SJCRH30 (cell line): ENCODE results near the gene HHIPL2. TPM values are rescaled to one million over a fixed set of nuclear protein-coding genes. Genes with fewer than 3 reads are reported as not detected.

Experiments used
- DNase-seq, 2 experiments: peaks; one replicate each; pipeline ENCODE4 v3.0.0-alpha.2; 2015 to 2020
- H3K27ac ChIP-seq: fragments of 250-450 bp; sonication (Bioruptor Pico); 2 replicates; pipeline ENCODE4 v1.5.1; 2020; ENCODE audit warnings: mild to moderate bottlenecking, moderate library complexity
- H3K27me3 ChIP-seq: fragments of 250-450 bp; sonication (Bioruptor Pico); 2 replicates; pipeline ENCODE4 v1.5.1; 2020; ENCODE audit warnings: mild to moderate bottlenecking, moderate library complexity
- H3K36me3 ChIP-seq: fragments of 250-450 bp; sonication (Bioruptor Pico); 2 replicates; pipeline ENCODE4 v1.5.1; 2020; ENCODE audit warnings: mild to moderate bottlenecking, moderate library complexity
- H3K4me1 ChIP-seq: fragments of 250-450 bp; sonication (Bioruptor Pico); 2 replicates; pipeline ENCODE4 v1.5.1; 2020; ENCODE audit warnings: mild to moderate bottlenecking, moderate library complexity
- H3K4me3 ChIP-seq: fragments of 250-450 bp; sonication (Bioruptor Pico); 2 replicates; pipeline ENCODE4 v1.5.1; 2020; ENCODE audit warnings: mild to moderate bottlenecking, moderate library complexity
- H3K9me3 ChIP-seq: fragments of 250-450 bp; sonication (Bioruptor Pico); replicated peaks from 2 replicates; pipeline ENCODE4 v1.5.1; 2020; ENCODE audit warnings: mild to moderate bottlenecking, moderate library complexity
- total RNA-seq: library from RNA; depleted of rRNA; stranded (reverse); fragments of >200 nt; shearing (Covaris generic); gene quantifications from 2 replicates; pipeline ENCODE4 v1.2.3, GENCODE V29; 2014

HHIPL2 gene
- total RNA-seq, 1 experiment from 2014 or later, result 11.7 TPM

- no peaks in the 10 kb centered on the region for H3K9me3 ChIP-seq
- no peak for DNase-seq
- no peaks in the 10 kb centered on the region for H3K27me3 ChIP-seq
- H3K4me1 ChIP-seq, result no peaks in the 10 kb centered on the region
- no peak overlapping the region for H3K4me3 ChIP-seq
- peaks cover 49% of the 10 kb centered on the region for H3K36me3 ChIP-seq
- no peak overlapping the region for H3K27ac ChIP-seq
These were observed 8.2 kb upstream of the HHIPL2 start for GRCh38 chr1:222555992-222556615.

GRCh38 chr1:222554177-222554576, 6.3 kb upstream of the HHIPL2 start:
- Histone ChIP-seq H3K4me1 (no peaks in the 10 kb centered on the region), H3K9me3 (no peaks in the 10 kb centered on the region), H3K4me3 (no peak overlapping the region), H3K27me3 (no peaks in the 10 kb centered on the region), H3K27ac (no peak overlapping the region), H3K36me3 (peaks cover 33% of the 10 kb centered on the region)
- DNase-seq, result no peak

- DNase-seq, result no peak
- Histone ChIP-seq H3K9me3 (no peaks in the 10 kb centered on the region), H3K27ac (no peak overlapping the region), H3K4me1 (peaks cover 6% of the 10 kb centered on the region; the same call in 1 of the 2 replicates), H3K4me3 (no peak overlapping the region), H3K36me3 (peaks cover 20% of the 10 kb centered on the region), H3K27me3 (no peaks in the 10 kb centered on the region)
These were observed 5.0 kb upstream of the HHIPL2 start for GRCh38 chr1:222552882-222553281.

GRCh38 chr1:222547260-222547614, 667 bp downstream of the HHIPL2 start:
- peaks cover 12% of the 10 kb centered on the region for H3K36me3 ChIP-seq
- no peaks in the 10 kb centered on the region for H3K9me3 ChIP-seq
- H3K4me3 ChIP-seq, result peak overlapping the region; percentile 71
- H3K27me3 ChIP-seq, result no peaks in the 10 kb centered on the region
- H3K4me1 ChIP-seq, result peaks cover 21% of the 10 kb centered on the region
- peak overlapping the region; percentile 80 for H3K27ac ChIP-seq
- no peak for DNase-seq

- DNase-seq, result peak; percentile 99 to 100
- Histone ChIP-seq H3K4me3 (peak overlapping the region; percentile 71), H3K27me3 (no peaks in the 10 kb centered on the region), H3K9me3 (no peaks in the 10 kb centered on the region), H3K36me3 (peaks cover 15% of the 10 kb centered on the region), H3K27ac (peak overlapping the region; percentile 80), H3K4me1 (peaks cover 21% of the 10 kb centered on the region)
These were observed 1.2 kb downstream of the HHIPL2 start for GRCh38 chr1:222546548-222547259.

- DNase-seq, result peak in 1 of 2 experiments; percentile 82
- Histone ChIP-seq H3K27ac (peak overlapping the region; percentile 80), H3K9me3 (no peaks in the 10 kb centered on the region), H3K4me3 (peak overlapping the region; percentile 31), H3K36me3 (peaks cover 21% of the 10 kb centered on the region), H3K4me1 (peaks cover 21% of the 10 kb centered on the region), H3K27me3 (no peaks in the 10 kb centered on the region)
These were observed 1.8 kb downstream of the HHIPL2 start for GRCh38 chr1:222546091-222546490.

GRCh38 chr1:222543817-222544216, 4.1 kb downstream of the HHIPL2 start:
- Histone ChIP-seq H3K4me1 (peaks cover 20% of the 10 kb centered on the region), H3K4me3 (no peak overlapping the region), H3K27me3 (no peaks in the 10 kb centered on the region), H3K36me3 (peaks cover 37% of the 10 kb centered on the region), H3K27ac (no peak overlapping the region), H3K9me3 (no peaks in the 10 kb centered on the region)
- no peak for DNase-seq

- Histone ChIP-seq H3K9me3 (no peaks in the 10 kb centered on the region), H3K27ac (no peak overlapping the region), H3K4me3 (no peak overlapping the region), H3K4me1 (peaks cover 10% of the 10 kb centered on the region), H3K27me3 (no peaks in the 10 kb centered on the region), H3K36me3 (peaks cover 54% of the 10 kb centered on the region)
- peak in 1 of 2 experiments; percentile 35 for DNase-seq
These were observed 7.3 kb downstream of the HHIPL2 start for GRCh38 chr1:222540598-222540995.

- Histone ChIP-seq H3K27ac (no peak overlapping the region), H3K4me3 (no peak overlapping the region)
These were observed 7.8 kb downstream of the HHIPL2 start for GRCh38 chr1:222539951-222540597.

GRCh38 chr1:222535455-222535854, 12.4 kb downstream of the HHIPL2 start:
- H3K9me3 ChIP-seq, result no peaks in the 10 kb centered on the region
- no peaks in the 10 kb centered on the region for H3K4me1 ChIP-seq
- H3K36me3 ChIP-seq, result peaks cover 51% of the 10 kb centered on the region
- no peak overlapping the region for H3K27ac ChIP-seq
- no peak overlapping the region for H3K4me3 ChIP-seq
- no peak for DNase-seq
- no peaks in the 10 kb centered on the region for H3K27me3 ChIP-seq

More at GRCh38 chr1:222539951-222540597, 7.8 kb downstream of the HHIPL2 start:
- Histone ChIP-seq H3K9me3 (no peaks in the 10 kb centered on the region), H3K4me1 (peaks cover 4% of the 10 kb centered on the region), H3K36me3 (peaks cover 54% of the 10 kb centered on the region), H3K27me3 (no peaks in the 10 kb centered on the region)
- no peak for DNase-seq

- no peak overlapping the region for H3K4me3 ChIP-seq
- no peak overlapping the region for H3K27ac ChIP-seq
- peaks cover 38% of the 10 kb centered on the region for H3K36me3 ChIP-seq
- no peaks in the 10 kb centered on the region for H3K4me1 ChIP-seq
- H3K27me3 ChIP-seq, result no peaks in the 10 kb centered on the region
- DNase-seq, result no peak
- H3K9me3 ChIP-seq, result no peaks in the 10 kb centered on the region
These were observed 17.1 kb downstream of the HHIPL2 start for GRCh38 chr1:222530852-222531251.

- no peak for DNase-seq
- no peaks in the 10 kb centered on the region for H3K4me1 ChIP-seq
- H3K27me3 ChIP-seq, result no peaks in the 10 kb centered on the region
- no peaks in the 10 kb centered on the region for H3K9me3 ChIP-seq
- no peak overlapping the region for H3K27ac ChIP-seq
- H3K4me3 ChIP-seq, result no peak overlapping the region
- H3K36me3 ChIP-seq, result peaks cover 38% of the 10 kb centered on the region
These were observed 18.0 kb downstream of the HHIPL2 start for GRCh38 chr1:222529916-222530315.

GRCh38 chr1:222529181-222529580, 18.7 kb downstream of the HHIPL2 start:
- no peak for DNase-seq
- H3K36me3 ChIP-seq, result peaks cover 44% of the 10 kb centered on the region
- no peak overlapping the region for H3K27ac ChIP-seq
- H3K4me3 ChIP-seq, result no peak overlapping the region
- no peaks in the 10 kb centered on the region for H3K4me1 ChIP-seq
- no peaks in the 10 kb centered on the region for H3K9me3 ChIP-seq
- H3K27me3 ChIP-seq, result no peaks in the 10 kb centered on the region

- Histone ChIP-seq H3K9me3 (no peaks in the 10 kb centered on the region; the same call in 1 of the 2 replicates), H3K27me3 (no peaks in the 10 kb centered on the region), H3K4me3 (no peak overlapping the region), H3K36me3 (peaks cover 42% of the 10 kb centered on the region), H3K4me1 (peaks cover 13% of the 10 kb centered on the region), H3K27ac (no peak overlapping the region)
- no peak for DNase-seq
These were observed 22.0 kb downstream of the HHIPL2 start for GRCh38 chr1:222525951-222526350.

- peaks cover 26% of the 10 kb centered on the region for H3K36me3 ChIP-seq
- no peaks in the 10 kb centered on the region; the same call in 1 of the 2 replicates for H3K9me3 ChIP-seq
- H3K4me1 ChIP-seq, result peaks cover 13% of the 10 kb centered on the region
- H3K27me3 ChIP-seq, result no peaks in the 10 kb centered on the region
- no peak overlapping the region for H3K4me3 ChIP-seq
- no peak for DNase-seq
- H3K27ac ChIP-seq, result no peak overlapping the region
These were observed 24.1 kb downstream of the HHIPL2 start for GRCh38 chr1:222523852-222524251.
